HG03439 (cell line): Measurements from ENCODE around the gene AKR1C4.
"Not testable (repeated sequence)": the region's sequence is repeated elsewhere in the genome, so short reads cannot be mapped to it uniquely, and the experiment has no call there.

Source experiments
- ATAC-seq: cut with Tn5 transposase; IDR thresholded peaks from one replicate; pipeline ENCODE4 v1.9.1; 2021; ENCODE audit warnings: mild to moderate bottlenecking, moderate library complexity; ENCODE audit not compliant: unreplicated experiment

AKR1C4 gene

DNA sequence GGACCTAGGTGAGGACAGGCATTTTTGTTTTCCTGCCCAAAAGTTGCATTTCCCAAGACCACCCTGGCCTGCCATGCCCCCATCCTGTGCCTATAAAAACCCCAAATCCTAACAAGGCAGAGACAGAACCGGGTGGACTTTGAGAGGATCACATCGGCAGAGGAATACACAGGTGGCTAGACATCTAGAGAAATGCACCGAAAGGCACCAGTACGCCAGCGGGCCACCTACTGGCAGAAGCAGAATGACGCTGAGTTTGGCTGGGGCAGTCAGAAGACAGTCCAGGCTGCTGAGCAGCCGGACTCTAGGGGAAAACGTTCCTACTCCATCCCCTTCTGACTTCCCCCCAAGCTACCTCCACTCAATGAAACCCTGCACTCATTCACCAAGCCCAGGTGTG, 2.8 kb downstream of the AKR1C4 start:
- ATAC-seq = no peak

DNA sequence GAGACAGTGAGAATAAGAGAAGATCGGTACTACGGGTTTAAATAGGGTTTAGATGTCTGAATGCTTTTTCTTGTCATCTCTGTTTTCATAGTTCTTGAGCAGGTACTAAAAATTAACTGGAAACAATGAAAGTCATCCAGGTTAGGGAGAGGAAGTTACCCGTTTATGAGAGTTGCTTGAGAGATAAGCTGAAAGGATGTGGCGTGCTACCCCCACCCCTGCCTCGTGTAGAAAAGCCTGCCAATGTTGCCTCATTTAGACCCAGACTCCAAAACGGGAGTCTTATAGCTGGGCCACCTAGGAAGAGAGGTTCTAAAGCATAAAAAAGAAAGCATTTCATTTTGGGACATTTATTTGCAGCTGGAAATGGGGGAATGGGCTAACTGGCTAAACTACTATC, 10.2 kb downstream of the AKR1C4 start:
- no peak for ATAC-seq

DNA sequence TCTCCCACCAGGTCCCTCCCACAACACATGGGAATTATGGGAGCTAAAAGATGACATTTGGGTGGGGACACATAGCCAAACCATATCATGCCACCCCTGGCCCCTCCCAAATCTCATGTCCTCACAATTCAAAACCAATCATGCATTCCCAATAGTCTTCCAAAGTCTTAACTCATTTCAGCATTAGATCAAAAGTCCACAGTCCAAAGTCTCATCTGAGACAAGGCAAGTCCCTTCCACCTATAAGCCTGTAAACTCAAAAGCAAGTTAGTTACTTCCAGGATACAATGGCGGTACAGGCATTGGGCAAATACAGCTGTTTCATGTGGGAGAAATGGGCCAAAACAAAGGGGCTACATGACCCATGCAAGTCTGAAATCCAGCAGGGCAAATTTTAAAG, 13.1 kb downstream of the AKR1C4 start:
- not testable (repeated sequence) for ATAC-seq

DNA sequence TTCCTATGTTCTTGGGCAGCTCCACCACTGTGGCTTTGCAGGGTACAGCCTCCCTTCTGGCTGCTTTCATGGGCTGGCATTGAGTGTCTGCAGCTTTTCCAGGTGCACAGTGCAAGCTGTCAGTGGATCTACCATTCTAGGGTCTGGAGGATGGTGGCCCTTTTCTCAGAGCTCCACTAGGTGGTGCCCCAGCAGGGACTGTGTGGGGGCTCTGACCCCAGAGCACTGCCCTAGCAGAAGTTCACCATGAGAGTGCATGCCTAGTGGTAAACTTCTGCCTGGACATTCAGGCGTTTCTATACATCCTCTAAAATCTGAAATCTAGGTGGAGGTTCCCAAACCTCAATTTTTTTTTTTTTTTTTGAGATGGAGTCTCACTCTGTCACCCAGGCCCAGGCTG, 13.6 kb downstream of the AKR1C4 start:
- ATAC-seq = not testable (repeated sequence)

DNA sequence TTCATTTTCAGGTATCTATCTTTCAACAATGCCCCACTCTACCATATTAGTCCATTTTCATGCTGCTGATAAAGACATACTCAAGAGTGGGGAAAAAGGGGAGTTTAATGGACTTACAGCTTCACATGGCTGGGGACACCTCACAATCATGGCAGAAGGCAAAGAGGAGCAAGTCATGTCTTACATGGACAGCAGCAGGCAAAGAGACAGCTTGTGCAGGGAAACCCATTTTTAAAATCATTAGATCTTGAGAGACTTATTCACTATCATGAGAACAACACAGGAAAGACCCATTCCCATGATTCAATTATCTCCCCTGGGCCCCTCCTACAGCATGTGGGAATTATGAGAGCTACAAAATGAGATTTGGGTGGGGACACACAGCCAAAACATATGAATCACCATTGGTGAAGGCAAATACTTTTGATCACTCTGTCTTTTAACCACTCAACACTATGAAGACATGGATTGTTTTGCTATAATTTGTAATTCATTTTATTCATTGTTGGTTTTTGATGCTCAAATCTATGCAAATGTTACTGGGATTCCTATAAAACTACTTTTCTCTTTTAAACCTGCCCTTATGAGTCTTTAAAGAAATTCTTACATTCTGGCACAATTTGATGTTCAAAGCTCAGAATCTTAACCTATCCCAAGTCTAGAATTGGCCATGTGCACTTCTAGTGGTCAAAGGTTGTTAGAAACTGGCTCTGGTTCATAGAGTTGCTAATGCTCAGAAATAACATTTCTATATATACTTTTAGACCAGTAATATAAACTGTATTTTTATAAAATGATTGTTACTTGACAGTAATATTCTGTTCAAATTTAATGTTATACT, 15.3 kb downstream of the AKR1C4 start:
- no peak for ATAC-seq

DNA sequence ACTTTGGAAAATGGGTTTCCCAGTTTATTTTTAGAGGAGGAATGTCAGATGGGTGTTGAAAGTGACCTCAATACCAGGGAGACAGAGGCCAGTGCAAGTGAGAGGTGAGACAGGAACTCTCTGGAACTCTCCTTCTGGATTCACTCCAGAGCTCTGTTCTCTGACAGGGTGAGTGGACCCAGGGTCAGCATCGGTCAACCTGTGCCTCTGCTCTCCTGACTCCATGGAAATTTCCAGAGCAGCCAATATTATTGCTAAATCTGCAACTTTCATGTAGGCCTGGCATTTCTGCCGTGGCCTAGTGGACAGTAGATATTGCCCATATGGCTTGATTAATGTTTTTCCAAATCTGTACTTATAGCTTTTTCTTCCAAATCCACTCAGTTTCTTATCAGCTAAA, 20.2 kb downstream of the AKR1C4 start:
- no peak for ATAC-seq

DNA sequence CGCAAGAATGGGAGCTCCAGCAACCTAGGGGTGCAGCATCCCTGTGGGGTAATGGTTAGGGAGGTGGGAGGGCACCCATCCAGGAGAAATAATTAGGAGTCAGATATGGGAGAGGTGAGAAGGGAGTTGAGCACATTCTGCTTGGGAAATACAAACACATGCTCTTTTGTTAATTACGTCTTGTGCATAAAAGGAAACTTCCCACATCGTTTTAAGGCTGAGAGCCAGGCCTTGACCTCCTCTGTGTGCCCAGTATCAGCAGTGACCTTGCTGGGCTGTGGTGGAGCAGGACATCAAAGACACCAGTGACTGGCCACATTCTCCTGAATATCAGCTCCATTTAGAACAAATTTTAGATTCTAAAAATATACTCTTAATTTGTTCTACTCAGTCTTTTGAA, 22.6 kb downstream of the AKR1C4 start:
- no peak for ATAC-seq

DNA sequence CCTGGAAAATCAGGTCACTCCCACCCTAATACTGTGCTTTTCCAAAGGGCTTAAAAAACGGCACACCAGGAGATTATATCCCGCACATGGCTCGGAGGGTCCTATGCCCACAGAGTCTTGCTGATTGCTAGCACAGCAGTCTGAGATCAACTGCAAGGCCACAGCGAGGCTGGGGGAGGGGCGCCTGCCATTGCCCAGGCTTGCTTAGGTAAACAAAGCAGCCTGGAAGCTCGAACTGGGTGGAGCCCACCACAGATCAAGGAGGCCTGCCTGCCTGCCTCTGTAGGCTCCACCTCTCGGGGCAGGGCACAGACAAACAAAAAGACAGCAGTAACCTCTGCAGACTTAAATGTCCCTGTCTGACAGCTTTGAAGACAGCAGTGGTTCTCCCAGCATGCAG, 26.3 kb downstream of the AKR1C4 start:
- not testable (repeated sequence) for ATAC-seq

DNA sequence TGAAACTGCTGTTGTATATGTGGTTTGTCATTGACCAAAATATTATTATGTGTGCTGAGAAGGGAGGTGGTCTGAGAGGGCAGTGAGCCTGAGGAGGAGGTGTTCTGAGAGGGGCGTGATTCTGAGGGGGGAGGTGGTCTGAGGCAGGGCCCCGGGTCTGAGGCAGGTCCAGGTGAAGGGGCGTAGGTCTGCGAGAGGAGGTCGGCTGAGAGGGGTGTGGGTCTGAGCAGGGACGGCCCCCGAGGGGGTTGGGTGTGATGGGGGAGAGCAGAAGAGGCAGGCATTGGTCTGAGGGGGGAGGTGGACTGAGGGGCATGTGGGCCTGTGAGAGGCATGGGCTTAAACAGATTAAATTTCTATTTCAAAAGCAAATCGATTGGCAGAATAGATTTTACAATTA, 32.4 kb downstream of the AKR1C4 start:
- no peak for ATAC-seq

DNA sequence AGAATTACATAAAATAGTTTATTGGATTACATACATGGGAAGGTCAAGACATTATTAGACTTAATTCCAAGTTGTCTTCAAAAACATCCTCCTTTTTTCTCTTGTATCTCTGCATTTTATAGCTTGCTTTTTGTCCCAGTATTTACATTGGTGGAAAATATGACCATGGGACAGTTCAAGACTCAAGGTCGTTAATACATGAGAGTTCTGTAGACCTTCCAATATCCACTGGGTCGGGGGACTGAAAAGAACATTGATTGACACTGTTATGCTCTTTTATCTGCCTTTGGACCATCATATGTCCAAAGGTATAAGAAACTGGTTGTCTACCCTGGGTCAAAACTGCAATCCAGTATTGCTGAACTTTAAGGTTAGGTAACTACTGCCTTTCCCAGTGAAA, 36.7 kb downstream of the AKR1C4 start:
- ATAC-seq = no peak

DNA sequence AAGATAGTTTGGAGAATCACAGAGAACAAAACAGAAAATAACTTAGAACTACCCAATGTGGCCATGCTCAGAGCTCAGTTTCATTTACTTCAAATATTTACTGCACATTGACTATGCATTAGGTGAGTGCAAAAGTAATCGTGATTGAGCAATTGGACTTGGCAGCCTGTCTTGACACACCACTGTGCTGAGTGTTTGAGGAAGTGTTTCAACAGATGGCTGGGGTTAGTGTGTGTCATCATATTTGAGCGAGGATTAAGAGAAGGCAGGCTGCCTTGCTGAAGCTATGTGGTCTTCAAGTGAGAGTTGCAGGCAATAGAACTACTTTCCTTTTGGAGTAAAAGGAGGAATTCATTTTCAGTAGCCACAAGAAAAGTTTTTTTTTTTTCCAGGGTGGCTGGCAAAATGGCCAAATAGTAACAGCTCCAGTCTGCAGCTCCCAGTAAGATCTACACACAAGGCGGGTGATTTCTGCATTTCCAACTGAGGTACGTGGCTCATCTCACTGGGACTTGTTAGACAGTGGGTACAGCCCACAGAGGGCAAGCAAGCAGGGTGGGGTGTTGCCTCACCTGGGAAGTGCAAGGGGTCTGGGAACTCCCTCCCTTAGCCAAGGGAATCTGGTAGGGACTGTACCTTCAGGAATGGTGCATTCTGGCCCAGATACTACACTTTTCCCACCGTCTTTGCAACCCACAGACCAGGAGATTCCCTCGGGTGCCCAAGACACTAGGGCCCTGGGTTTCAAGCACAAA, 37.6 kb downstream of the AKR1C4 start:
- no peak for ATAC-seq

DNA sequence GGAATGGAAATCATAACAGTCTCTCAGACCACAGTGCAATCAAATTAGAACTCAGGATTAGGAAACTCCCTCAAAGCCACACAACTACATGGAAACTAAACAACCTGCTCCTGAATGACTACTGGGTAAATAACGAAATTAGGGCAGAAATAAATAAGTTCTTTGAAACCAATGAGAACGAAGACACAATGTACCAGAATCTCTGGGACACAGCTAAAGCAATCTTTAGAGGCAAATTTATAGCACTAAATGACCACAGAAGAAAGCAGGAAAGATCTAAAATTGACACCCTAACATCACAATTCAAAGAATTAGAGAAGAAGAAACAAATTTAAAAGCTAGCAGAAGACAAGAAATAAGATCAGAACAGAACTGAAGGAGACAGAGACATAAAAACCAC, 40.9 kb downstream of the AKR1C4 start:
- not testable (repeated sequence) for ATAC-seq

DNA sequence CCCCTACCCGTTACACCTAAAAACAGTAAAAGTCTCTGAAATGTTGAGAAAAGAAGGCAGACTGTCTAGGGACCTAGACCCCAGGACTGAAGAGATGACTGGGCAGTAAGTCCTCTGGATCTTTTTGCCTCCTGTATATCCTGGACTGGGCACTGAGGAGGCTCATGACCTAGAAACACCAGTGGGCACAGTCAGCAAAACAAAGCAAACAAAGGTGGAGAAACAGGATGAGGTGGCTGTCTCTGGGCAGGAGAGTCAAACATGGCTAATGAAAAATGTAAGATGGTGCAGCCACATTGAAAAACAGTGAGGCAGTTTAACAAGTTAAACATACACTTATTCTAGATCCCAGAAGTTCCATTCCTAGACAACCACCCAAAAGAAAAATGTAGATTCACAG, 45.9 kb downstream of the AKR1C4 start:
- no peak for ATAC-seq

DNA sequence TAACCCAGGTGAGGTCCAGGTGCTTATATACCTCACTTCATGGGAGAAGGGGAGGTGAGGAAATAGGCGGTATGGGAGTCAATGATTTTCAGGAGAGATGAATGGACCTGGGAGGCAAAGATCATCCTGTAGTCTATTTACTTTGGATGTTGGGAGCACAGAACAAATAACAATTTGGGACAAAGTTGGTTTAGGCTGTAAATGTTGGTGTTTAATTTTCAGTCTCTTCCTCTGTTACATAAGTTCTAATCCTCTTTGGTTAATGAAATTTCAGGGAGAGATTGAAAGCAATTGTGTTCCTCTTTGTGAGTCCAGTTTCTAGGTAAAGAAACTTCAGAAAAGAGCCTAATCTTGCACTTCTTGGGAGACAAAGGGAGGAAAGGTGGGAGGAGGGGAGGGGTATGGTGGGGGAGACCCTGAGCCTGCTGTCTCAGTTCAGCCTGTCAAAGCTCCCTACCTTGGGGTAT, 46.9 kb downstream of the AKR1C4 start:
- ATAC-seq = no peak

DNA sequence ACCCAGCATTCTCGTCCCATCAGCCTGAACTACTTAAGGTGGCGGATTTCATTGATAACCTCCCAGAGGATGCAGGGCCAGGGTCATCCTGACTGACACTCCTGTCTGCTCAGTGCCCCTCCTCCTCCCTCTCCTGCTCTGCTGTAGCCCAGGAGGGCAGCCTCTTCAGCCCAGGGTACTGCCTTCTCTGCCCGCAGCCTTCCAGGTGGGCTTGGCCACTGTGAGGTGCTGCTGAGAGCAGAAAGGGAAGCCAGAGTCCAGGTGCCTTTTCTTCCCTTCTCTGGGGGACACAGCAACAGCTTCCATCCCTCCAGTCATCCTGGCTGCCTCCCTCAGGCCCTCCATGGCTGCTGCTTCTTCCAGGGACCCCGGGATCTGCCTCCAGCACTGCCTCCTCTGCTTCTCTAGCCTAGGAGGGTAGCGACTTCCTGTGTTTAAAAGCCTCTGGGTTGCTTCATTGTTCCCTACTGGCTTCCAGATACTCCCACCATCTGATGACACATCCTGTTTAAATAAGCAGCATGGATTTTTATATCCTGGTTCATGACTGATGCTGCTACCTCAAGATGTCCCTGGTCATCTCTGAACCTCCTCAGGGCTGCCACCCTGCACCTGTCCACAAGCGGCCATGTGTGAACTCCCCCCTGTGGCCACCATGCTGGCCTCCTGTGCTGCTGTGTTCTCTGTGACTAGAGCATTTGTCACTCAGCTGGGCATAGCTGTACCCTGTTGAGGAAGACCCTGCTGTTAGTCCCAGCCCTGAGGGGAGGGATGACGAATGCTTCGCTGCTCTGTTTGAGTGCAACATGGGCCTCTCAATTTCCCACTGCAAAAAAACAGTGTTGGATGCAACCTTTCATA, 55.8 kb downstream of the AKR1C4 start:
- no peak for ATAC-seq

DNA sequence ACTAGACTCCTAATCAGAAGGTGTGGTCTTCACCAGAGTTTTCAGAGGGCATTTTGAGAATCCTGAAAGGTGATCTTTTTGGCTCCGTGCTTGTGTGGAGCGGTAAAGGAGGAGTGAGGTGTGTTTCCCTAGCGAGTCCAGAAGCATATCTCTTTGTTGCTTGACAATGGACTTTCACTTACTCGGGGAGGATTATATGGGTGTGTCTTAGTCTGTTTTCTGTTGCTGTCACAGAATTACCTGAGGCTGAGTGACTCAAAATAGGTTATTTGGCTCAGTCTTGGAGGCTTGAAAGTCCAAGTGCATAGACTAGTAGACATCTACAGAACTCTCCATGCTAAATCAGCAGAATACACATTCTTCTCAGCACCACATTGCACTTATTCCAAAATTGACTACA, 57.9 kb downstream of the AKR1C4 start:
- ATAC-seq = no peak

DNA sequence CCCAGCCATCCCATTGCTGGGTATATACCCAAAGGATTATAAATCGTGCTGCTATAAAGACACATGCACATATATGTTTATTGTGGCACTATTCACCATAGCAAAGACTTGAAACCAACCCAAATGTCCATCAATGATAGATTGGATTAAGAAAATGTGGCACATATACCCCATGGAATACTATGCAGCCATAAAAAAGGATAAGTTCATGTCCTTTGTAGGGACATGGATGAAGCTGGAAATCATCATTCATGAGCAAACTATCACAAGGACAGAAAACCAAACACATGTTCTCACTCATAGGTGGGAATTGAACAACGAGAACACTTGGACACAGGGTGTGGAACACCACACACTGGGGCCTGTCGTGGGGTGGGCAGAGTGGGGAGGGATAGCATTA, 61.1 kb downstream of the AKR1C4 start:
- not testable (repeated sequence) for ATAC-seq

DNA sequence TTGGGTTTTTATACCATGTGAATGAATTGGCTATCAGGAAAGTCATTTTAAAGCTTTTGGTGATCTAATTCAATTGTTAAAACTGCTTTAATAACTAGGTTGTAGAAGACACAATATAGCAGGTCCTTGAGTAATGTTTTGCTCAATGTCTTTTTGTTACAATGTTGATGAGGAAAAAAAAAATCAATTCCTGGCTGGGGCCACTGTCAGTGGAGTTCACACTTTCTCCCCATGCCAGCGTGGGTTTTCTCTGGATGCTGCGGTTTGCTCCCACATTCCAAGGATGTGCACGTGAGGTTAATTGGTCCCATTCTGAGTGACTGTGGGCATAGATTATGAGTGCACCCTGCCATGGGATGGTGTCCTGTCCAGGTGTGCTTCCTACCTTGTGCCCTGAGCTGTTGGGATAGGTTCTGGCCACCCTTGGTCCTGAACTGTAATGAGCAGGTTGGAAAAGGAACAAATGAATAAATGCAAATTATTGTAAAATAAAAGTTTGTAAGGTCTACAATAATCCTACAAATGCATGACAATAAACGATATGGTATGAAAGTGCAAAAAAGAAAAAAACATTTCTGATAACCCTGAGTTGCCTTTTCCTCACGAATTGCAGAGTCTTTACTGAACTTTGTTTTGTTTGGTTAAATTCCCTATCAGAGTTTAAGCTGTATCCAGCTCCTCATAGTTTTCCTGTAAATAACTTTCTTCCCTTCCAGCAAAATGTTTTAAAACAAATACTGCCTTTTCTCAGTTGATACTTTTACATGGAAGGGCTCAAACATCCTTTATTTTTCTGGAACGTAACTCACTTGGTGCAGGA, 62.7 kb downstream of the AKR1C4 start:
- ATAC-seq = no peak

DNA sequence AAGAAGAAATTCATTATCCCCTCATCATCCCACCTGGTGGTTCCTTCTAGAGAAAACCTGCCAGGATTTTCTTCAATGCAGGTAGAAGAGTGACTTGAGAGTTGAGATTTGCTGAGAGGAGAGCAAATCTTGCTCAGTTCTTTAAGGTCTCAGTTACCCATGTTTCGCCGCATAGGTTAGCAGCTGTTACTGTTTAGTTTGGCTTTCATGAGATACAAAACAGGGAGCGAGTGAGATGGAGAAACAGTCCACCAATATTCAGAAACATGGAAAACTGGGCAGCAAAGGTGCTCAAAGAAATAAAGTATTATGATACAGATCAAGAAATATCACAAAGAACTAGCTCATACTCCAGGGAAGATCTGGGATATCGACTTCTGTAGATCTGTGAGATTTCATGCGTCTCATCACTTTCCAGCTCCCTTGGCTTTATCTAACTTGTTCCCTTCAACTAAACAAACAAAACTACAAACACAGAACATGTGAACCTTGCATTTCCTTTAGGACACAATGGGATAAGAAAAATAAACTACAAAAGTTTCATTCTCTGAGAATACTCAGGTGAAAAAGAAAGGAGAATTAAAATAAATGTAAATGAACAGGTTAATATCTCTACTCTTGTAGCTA, 63.4 kb downstream of the AKR1C4 start:
- ATAC-seq = no peak

DNA sequence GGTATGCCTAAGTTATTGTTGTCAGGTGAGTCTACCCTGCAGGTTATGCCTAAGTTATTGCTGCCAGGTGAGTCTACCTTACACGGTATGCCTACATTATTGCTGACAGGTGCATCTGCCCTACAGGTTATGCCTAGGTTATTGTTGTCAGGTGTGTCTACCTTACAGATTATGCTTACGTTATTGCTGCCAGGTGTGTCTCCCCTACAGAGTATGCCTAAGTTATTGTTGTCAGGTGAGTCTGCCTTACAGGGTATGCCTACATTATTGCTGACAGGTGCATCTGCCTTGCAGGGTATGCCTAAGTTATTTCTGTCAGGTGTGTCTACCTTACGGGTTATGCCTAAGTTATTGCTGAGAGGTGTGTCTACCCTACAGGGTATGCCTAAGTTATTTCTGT, 64.2 kb downstream of the AKR1C4 start:
- no peak for ATAC-seq
